H9 (cell line): ENCODE data around the gene TMEM179B. TPM values are rescaled to one million over a fixed set of nuclear protein-coding genes. Genes with fewer than 3 reads are reported as not detected.

Experiments used
- DNase-seq: peaks from one replicate; pipeline ENCODE4 v3.0.0-alpha.2; 2017
- H2AFZ ChIP-seq: one replicate; pipeline ENCODE4 v1.6.1; 2013; ENCODE audit warnings: mild to moderate bottlenecking, low read length, control low read depth, moderate library complexity
- H2AK5ac ChIP-seq: 2 replicates; pipeline ENCODE4 v1.6.1; 2013; ENCODE audit warnings: low read length, control low read depth, mixed read lengths; ENCODE audit not compliant: insufficient read length
- H2BK120ac ChIP-seq: one replicate; pipeline ENCODE4 v1.6.1; 2013; ENCODE audit warnings: low read depth, mild to moderate bottlenecking, low read length, control low read depth, inconsistent platforms; ENCODE audit not compliant: poor library complexity, severe bottlenecking
- H2BK12ac ChIP-seq: 2 replicates; pipeline ENCODE4 v1.6.1; 2013; ENCODE audit warnings: low read length, control low read depth, mixed read lengths, low read depth; ENCODE audit not compliant: insufficient read length
- H2BK15ac ChIP-seq: 2 replicates; pipeline ENCODE4 v1.6.1; 2013; ENCODE audit warnings: low read depth, low read length, control low read depth
- H2BK20ac ChIP-seq: one replicate; pipeline ENCODE4 v1.6.1; 2013; ENCODE audit warnings: low read depth, mild to moderate bottlenecking, low read length, control low read depth, inconsistent platforms; ENCODE audit not compliant: poor library complexity, severe bottlenecking
- H2BK5ac ChIP-seq: 2 replicates; pipeline ENCODE4 v1.6.1; 2013; ENCODE audit warnings: low read length, control low read depth, mixed read lengths; ENCODE audit not compliant: insufficient read length
- H3K14ac ChIP-seq: 2 replicates; pipeline ENCODE4 v1.6.1; 2013; ENCODE audit warnings: low read length, control low read depth; ENCODE audit not compliant: insufficient read depth
- H3K18ac ChIP-seq: 2 replicates; pipeline ENCODE4 v1.6.1; 2013; ENCODE audit warnings: low read depth, mild to moderate bottlenecking, mixed read lengths, low read length, control low read depth; ENCODE audit not compliant: insufficient read length
- H3K23ac ChIP-seq: 2 replicates; pipeline ENCODE4 v1.6.1; 2013; ENCODE audit warnings: low read length, control low read depth, mixed read lengths, low read depth; ENCODE audit not compliant: insufficient read length
- H3K23me2 ChIP-seq: 2 replicates; pipeline ENCODE4 v1.6.1; 2013; ENCODE audit warnings: low read depth, mild to moderate bottlenecking, mixed read lengths, low read length, control low read depth; ENCODE audit not compliant: insufficient read length, poor library complexity, severe bottlenecking
- H3K27ac ChIP-seq: 2 replicates; pipeline ENCODE4 v1.5.1; 2013; ENCODE audit warnings: low read length, control low read depth, mixed read lengths, low read depth; ENCODE audit not compliant: insufficient read length
- H3K27me3 ChIP-seq: 2 replicates; pipeline ENCODE4 v1.6.1; 2013; ENCODE audit warnings: low read length, control low read depth, inconsistent platforms; ENCODE audit not compliant: insufficient read depth
- H3K4ac ChIP-seq: 2 replicates; pipeline ENCODE4 v1.6.1; 2013; ENCODE audit warnings: low read depth, mild to moderate bottlenecking, control low read depth, inconsistent platforms, low read length, moderate library complexity
- H3K4me1 ChIP-seq: 2 replicates; pipeline ENCODE4 v1.6.1; 2013; ENCODE audit warnings: low read length, control low read depth, inconsistent platforms; ENCODE audit not compliant: insufficient read depth
- H3K4me2 ChIP-seq: 2 replicates; pipeline ENCODE4 v1.6.1; 2013; ENCODE audit warnings: low read length, control low read depth, mixed read lengths; ENCODE audit not compliant: insufficient read length, insufficient read depth
- H3K56ac ChIP-seq: 2 replicates; pipeline ENCODE4 v1.6.1; 2013; ENCODE audit warnings: low read depth, mild to moderate bottlenecking, mixed read lengths, low read length, control low read depth; ENCODE audit not compliant: insufficient read length
- H3K79me1 ChIP-seq: 2 replicates; pipeline ENCODE4 v1.6.1; 2013; ENCODE audit warnings: low read depth, mild to moderate bottlenecking, moderate library complexity, low read length, control low read depth, inconsistent platforms; ENCODE audit not compliant: insufficient read depth, poor library complexity, severe bottlenecking
- H3K79me2 ChIP-seq: 2 replicates; pipeline ENCODE4 v1.6.1; 2013; ENCODE audit warnings: low read length, control low read depth, inconsistent platforms; ENCODE audit not compliant: insufficient read depth
- H3K9ac ChIP-seq: 2 replicates; pipeline ENCODE4 v1.6.1; 2013; ENCODE audit warnings: low read length, control low read depth, mixed read lengths; ENCODE audit not compliant: insufficient read length; ENCODE audit errors: extremely low read depth
- H3K9me3 ChIP-seq: one replicate; pipeline ENCODE4 v1.6.1; 2013; ENCODE audit warnings: low read depth, low read length, inconsistent platforms; ENCODE audit not compliant: control insufficient read depth
- H3T11ph ChIP-seq: one replicate; pipeline ENCODE4 v1.6.1; 2013; ENCODE audit warnings: mild to moderate bottlenecking, low read length, control low read depth, inconsistent platforms
- H4K20me1 ChIP-seq: one replicate; pipeline ENCODE4 v1.6.1; 2013; ENCODE audit not compliant: control insufficient read depth, insufficient read length, insufficient read depth
- H4K5ac ChIP-seq: 2 replicates; pipeline ENCODE4 v1.6.1; 2013; ENCODE audit warnings: low read depth, mild to moderate bottlenecking, mixed read lengths, low read length, control low read depth; ENCODE audit not compliant: insufficient read length
- H4K8ac ChIP-seq: replicated peaks from 2 replicates; pipeline ENCODE4 v1.6.1; 2013; ENCODE audit warnings: low read length, control low read depth, mixed read lengths, low read depth; ENCODE audit not compliant: insufficient read length
- H4K91ac ChIP-seq: 2 replicates; pipeline ENCODE4 v1.6.1; 2013; ENCODE audit warnings: low read depth, mild to moderate bottlenecking, moderate library complexity, mixed read lengths, low read length, control low read depth; ENCODE audit not compliant: insufficient read length
- H3K27ac Mint-ChIP-seq, 3 experiments: 2 replicates in 2 of 3; 3 replicates in 1 of 3; pipeline ENCODE4 v1.8.0; 2020 to 2021; ENCODE audit warnings: mixed read lengths in 3 of 3, mild to moderate bottlenecking in 1 of 3, moderate library complexity in 1 of 3
- H3K27me3 Mint-ChIP-seq: 2 replicates; pipeline ENCODE4 v1.8.0; 2021; ENCODE audit warnings: low read depth, mild to moderate bottlenecking, moderate library complexity, mixed read lengths
- H3K36me3 Mint-ChIP-seq, 3 experiments: 2 replicates in 2 of 3; 3 replicates in 1 of 3; pipeline ENCODE4 v1.8.0; 2020 to 2021; ENCODE audit warnings: low read depth in 3 of 3, mixed read lengths in 3 of 3; ENCODE audit not compliant: insufficient read depth in 1 of 3
- H3K4me1 Mint-ChIP-seq, 2 experiments: 2 replicates each; pipeline ENCODE4 v1.8.0; 2020; ENCODE audit warnings: mixed read lengths in 2 of 2
- H3K4me3 Mint-ChIP-seq, 2 experiments: 2 replicates in 1 of 2; 3 replicates in 1 of 2; pipeline ENCODE4 v1.8.0; 2020 to 2021; ENCODE audit warnings: mild to moderate bottlenecking in 2 of 2, mixed read lengths in 2 of 2, moderate library complexity in 1 of 2
- H3K9me3 Mint-ChIP-seq, 2 experiments: 2 replicates in 1 of 2; 3 replicates in 1 of 2; pipeline ENCODE4 v1.8.0; 2020; ENCODE audit warnings: mild to moderate bottlenecking in 2 of 2, mixed read lengths in 2 of 2, moderate library complexity in 1 of 2
- CTCF ChIP-seq: fragments of 200-600 bp; sonication (generic); conservative IDR thresholded peaks from 3 replicates; pipeline ENCODE4 v1.8.0; 2021; ENCODE audit warnings: antibody characterized with exemption, mild to moderate bottlenecking
- WGBS: extraction: QIAGEN DNeasy Blood & Tissue Kit; methylation state at CpG from one replicate; pipeline ENCODE4 v1.1.7; 2013; ENCODE audit warnings: missing lambda C conversion rate, low lambda C conversion rate, mixed read lengths; ENCODE audit not compliant: insufficient read length; ENCODE audit errors: extremely low coverage; 5-methylcytosine and 5-hydroxymethylcytosine counted together
- total RNA-seq: library from RNA; stranded (reverse); gene quantifications from 2 replicates; pipeline ENCODE4 v1.2.1, GENCODE V29; 2021

TMEM179B gene
- total RNA-seq, 1 experiment from 2014 or later = 25.0 TPM

DNA sequence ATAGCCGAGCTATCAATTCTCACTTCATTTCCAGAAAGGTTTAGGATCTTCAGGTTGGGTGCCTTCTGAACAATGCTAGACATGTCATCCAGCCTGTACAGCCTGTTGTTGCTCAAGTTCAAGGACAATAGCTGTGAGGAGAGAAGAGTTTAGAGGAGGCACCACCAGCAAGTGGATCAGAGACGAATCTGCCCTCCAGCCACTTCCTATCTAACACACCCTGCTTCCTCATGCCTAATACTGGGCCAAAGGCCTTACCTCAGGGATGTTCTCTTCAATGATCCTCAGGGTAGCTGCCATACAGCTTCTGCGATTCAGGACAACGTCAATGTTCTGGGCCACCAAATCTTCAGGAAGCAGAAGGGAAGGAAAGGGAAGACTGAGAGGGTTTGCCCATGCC, 13.9 kb downstream of the TMEM179B start:
- no peak overlapping the region for H3K23ac ChIP-seq
- H3K9ac ChIP-seq = no peak overlapping the region
- H3K4ac ChIP-seq = no peak overlapping the region
- no peak overlapping the region for H4K91ac ChIP-seq
- H4K8ac ChIP-seq = no peak overlapping the region
- H3K27me3 ChIP-seq = no peaks in the 10 kb centered on the region
- peaks cover 2% of the 10 kb centered on the region for H3K79me1 ChIP-seq
- no peak for TF ChIP-seq CTCF
- Mint-ChIP-seq H3K4me3 (no peak overlapping the region), H3K27me3 (no peaks in the 10 kb centered on the region; the same call in 1 of the 2 replicates), H3K27ac (no peak overlapping the region), H3K9me3 (no peaks in the 10 kb centered on the region), H3K36me3 (peaks cover 53 to 75% (median 73%) of the 10 kb centered on the region in 3 experiments; a peak in 6 of 7 replicates), H3K4me1 (peaks cover 11 to 12% of the 10 kb centered on the region in 2 experiments)
- no peak overlapping the region for H2AK5ac ChIP-seq
- no peak overlapping the region for H2BK12ac ChIP-seq
- H3K27ac ChIP-seq = no peak overlapping the region
- H3K4me1 ChIP-seq = no peaks in the 10 kb centered on the region
- peaks cover 9% of the 10 kb centered on the region for H3K23me2 ChIP-seq
- no peak overlapping the region for H4K5ac ChIP-seq
- H3K79me2 ChIP-seq = peaks cover 6% of the 10 kb centered on the region; the same call in 1 of the 2 replicates
- H4K20me1 ChIP-seq = no peaks in the 10 kb centered on the region
- H3K18ac ChIP-seq = no peak overlapping the region
- no peak overlapping the region for H3K14ac ChIP-seq
- H2BK5ac ChIP-seq = no peak overlapping the region
- DNase-seq = no peak
- no peak overlapping the region for H2BK15ac ChIP-seq
- no peaks in the 10 kb centered on the region for H3K9me3 ChIP-seq
- no CpG with 5 or more reads among the region's 4 CpGs for WGBS
- H3T11ph ChIP-seq = no peak overlapping the region
- no peak overlapping the region for H2AFZ ChIP-seq
- no peak overlapping the region for H3K56ac ChIP-seq
- no peak overlapping the region for H2BK120ac ChIP-seq
- no peak overlapping the region for H2BK20ac ChIP-seq
- H3K4me2 ChIP-seq = no peak overlapping the region
